PC-3 (cell line): ENCODE data around the gene MAK.

Experiments
- CTCF ChIP-seq: fragments of 300-600 bp; sonication (generic); conservative IDR thresholded peaks from 2 replicates; pipeline ENCODE4 v1.5.1; 2017; ENCODE audit warnings: antibody characterized with exemption, low read depth, mild to moderate bottlenecking, low read length
- EZH2 ChIP-seq: fragments of 300-600 bp; sonication (generic); IDR thresholded peaks from one replicate; pipeline ENCODE4 v1.6.1; 2017; ENCODE audit warnings: antibody characterized with exemption, mild to moderate bottlenecking, low read length; ENCODE audit not compliant: unreplicated experiment
- EZH2phosphoT487 ChIP-seq: fragments of 300-600 bp; sonication (generic); IDR thresholded peaks from 2 replicates; pipeline ENCODE4 v1.6.1; 2018; ENCODE audit warnings: mild to moderate bottlenecking, antibody characterized with exemption, low read length, borderline replicate concordance

- TF ChIP-seq EZH2: no peak
- TF ChIP-seq CTCF: no peak
- TF ChIP-seq EZH2phosphoT487: no peak
These were observed 112.6 kb downstream of the MAK start for GRCh38 chr6:10725716-10726115.
